UCSD-AML1 (cell line): ENCODE results near the gene SF3B2.
A peak's percentile ranks its signal among the peaks of the same experiment; 100 is the strongest.

Source experiments
- DNase-seq: peaks from one replicate; lab custom pipeline; 2025; ENCODE audit not compliant: unreplicated experiment; lab: John Stamatoyannopoulos, UW

Gene SF3B2

DNA sequence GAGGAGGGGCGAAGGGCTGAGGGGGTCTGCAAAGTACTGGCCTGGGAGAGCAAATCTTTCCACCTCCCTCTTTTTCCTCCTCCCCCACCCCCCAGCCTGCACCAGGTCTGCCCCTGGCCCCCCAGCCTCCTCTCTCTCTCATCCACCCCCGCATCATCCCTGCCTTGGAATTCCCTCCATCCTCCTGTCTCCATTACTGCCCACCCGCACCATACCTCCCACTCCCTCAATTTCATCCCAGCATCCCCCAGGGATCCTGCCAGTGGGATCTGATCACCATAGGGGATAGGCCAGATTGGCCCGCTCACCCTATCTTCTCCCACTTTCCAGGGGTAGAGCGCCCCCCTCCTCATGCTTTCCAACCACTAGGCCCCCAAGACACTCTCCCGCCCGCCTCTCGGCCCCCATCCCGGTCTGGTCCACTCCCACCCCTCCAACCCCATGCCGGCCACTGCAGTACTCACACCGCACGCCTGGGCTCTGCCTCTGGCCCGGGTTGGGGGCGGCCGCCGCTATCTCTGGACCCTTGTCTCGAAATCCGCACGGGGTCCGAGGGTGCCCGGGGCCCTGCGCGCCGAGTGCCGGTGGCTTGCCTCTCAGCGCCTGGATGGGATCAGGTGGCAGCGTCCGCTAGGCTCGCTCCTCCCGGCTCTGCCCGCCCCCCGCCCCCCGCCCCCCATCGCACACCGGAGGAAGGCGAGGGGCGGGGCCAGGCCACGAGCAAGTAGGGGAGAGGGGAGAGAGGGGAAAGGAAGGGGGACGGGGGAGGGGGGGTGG, 3.4 kb upstream of the SF3B2 start, which contains the start of gene GAL3ST3:
Gene GAL3ST3, minus strand, starts transcription at position 615 of the 777 bp plus-strand sequence. CDS start 3,746 bp downstream, outside the sequence.
- no peak for DNase-seq

DNA sequence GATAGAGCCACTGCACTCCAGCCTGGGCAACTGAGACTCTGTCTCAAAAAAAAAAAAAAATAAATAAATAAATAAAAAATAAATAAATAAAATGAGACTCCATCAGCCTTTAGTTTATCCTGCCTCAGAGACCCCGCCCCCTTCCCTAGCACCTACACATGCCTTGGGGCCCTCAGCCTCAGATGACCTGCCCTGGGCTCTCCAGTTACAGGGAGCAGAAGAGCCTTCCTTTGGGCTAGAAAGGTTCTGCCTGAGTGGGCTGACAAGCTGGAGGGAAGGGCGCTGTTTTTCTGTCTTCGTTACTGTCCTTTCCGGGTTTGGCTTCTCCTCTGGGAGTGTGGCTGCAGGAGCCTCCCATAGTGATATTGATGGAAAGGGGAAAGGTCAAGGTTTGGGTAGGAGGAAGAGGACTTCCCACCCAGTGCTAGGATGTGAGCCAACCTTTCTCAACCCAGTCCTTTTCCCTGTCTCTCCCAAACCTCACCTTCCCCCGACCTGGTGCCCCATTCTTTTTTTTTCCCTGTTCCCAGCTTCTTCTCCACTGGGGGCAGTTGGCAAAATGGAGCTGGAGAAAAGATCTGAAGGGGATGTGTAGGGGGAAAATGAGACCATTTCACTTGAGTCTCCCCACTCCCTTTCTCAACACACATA, 1.5 kb upstream of the SF3B2 start:
- DNase-seq, result no peak

DNA sequence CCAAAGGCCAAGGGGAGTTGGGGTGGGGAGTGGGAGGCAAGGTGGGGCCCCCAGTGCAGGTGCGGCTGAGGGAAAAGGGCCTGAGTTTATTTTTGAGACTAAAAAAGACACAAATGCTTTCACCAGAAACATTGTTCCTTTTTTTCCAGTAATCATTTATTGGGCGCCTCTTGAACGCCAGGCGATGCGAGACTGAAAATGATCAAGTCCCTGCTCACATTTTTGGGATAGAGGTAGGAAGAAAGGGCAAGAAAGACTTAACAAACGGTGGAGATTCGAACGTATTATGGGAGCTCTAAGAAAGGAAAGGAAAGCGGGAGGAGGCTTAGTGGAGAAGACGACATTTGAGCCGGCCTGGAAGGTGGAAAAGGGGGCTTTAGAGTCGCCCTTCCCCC, 796 bp upstream of the SF3B2 start:
- DNase-seq, result no peak

DNA sequence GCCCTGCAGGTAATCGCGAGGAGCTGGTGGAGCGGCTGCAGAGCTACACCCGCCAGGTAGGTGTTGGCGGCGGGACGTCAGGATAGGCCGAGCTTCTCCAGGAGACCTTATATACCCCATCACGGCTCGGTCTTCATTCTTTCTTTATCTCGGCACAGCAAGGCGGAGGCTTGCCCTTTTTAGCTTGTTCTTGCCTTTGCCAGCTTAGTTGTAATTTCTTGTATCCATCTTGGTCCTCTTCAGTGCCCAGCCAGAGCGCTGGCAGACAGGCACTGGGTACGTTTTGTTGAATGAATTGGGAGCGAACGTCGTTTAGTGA, 459 bp downstream of the SF3B2 start:
- DNase-seq, result no peak

GRCh38 chr11:66055021-66055420, 2.9 kb downstream of the SF3B2 start:
- no peak for DNase-seq

GRCh38 chr11:66056501-66056900, 4.3 kb downstream of the SF3B2 start:
- DNase-seq, result no peak

DNA sequence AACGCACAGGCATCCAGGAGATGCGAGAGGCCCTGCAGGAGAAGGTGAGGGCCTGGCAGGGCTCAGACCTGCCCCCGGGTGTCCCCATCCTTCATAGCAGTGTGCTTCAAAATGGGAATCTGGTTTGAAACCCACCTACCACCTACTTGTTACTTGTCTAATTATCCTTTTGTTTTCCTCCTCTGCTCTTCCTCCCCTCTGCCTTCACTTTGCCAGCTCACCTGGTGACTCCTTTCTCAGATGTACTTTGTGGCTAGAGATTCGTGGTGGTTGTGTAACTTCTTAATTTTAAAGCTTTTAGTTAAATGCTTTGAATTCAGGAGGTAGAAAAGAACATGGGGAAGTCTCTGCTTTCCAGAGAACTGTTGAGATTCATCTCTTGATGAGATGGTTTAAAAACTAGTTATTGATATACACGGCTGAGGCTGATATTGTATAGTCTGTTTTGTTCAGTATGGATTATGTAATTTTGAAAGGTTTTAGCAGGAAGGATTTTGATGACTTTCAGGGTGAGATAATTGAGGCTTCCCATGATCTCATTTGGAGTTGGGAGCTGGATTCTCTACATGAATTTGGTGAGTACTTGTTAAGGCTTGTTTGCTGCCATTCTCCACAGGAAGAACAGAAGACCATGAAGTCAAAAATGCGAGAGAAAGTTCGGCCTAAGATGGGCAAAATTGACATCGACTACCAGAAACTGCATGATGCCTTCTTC, 8.0 kb downstream of the SF3B2 start:
- DNase-seq, result no peak

- DNase-seq, result no peak
These were observed 9.1 kb downstream of the SF3B2 start for GRCh38 chr11:66061268-66061667.

GRCh38 chr11:66062408-66062807, 10.2 kb downstream of the SF3B2 start:
- DNase-seq, result no peak

GRCh38 chr11:66063900-66064299, 11.7 kb downstream of the SF3B2 start:
- no peak for DNase-seq

- DNase-seq, result no peak
These were observed 12.4 kb downstream of the SF3B2 start for GRCh38 chr11:66064571-66064970.

GRCh38 chr11:66066751-66067150, 14.6 kb downstream of the SF3B2 start:
- DNase-seq, result no peak

GRCh38 chr11:66067640-66068039, 15.5 kb downstream of the SF3B2 start:
- no peak for DNase-seq

DNA sequence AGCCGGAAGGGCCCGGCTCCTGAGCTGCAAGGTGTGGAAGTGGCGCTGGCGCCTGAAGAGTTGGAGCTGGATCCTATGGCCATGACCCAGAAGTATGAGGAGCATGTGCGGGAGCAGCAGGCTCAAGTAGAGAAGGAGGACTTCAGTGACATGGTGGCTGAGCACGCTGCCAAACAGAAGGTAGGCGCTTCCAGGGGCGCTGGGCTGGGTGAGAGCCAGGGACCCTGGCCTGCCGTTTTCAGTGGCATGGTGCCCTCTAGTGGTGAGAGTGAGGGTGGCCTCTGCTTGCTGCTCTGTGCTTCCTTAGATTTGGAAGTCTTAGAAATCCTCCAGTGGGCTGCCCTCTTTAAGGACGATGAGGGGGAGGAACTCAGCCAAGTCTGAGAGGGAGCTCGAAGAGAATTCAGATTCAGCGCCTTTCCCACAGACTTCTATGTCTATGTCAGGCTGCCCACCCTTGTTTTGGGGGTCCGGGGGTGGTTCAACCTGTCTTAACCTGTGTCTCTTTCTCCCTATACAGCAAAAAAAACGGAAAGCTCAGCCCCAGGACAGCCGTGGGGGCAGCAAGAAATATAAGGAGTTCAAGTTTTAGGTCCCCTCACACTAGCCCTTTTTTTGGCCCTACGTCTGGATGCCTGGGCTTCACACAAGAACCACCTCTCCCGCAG, 16.1 kb downstream of the SF3B2 start:
- peak; percentile 68 for DNase-seq

- DNase-seq, result peak; percentile 62
These were observed 17.0 kb downstream of the SF3B2 start for GRCh38 chr11:66068923-66069714.

DNA sequence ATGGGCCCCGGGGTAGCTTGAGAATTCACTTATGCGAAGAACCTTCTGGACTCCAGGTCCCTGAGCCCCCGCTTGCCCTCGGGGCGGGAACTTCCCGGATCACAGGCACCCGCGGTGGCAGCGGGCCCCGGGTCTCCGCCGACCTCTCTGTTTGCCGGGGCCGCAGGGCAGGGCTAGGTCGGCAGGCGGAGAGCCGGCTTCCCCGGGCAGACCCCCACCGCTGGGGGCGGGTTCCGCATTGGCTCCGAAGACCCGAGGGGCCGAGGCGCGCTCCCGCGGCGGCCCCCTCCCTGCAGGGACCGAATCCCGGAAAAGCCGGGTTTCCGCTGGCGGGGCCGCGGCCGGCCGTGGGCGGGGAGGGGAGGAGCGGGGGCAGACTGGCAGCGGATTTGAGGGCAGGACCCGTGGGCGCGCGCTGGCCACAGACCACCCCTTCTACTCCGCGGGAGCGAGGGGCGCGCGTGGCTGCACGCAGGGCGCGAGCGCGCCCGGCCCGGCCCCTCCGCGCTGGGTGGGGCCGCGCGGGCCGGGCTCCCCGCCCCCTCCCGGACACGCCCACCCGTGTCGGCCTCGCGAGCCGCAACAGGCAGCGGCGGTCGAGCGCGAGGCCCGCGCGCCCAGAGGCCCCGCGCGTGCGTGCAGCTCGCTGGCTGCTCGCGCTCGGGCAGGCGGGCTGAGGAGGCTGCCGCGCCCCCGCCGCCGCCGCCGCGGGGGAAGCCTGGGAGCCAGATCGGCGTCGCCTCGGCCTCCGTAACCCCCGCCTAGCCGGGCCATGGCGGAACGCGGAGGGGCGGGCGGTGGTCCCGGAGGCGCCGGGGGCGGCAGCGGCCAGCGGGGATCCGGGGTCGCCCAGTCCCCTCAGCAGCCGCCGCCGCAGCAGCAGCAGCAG, 17.8 kb downstream of the SF3B2 start, which contains the start of gene PACS1:
Gene PACS1, plus strand, starts transcription at position 558 of the 889 bp plus-strand sequence. Its CDS starts 215 bp downstream, at position 773.
- peak; percentile 88 for DNase-seq

- peak; percentile 32 for DNase-seq
These were observed 18.6 kb downstream of the SF3B2 start for GRCh38 chr11:66070604-66071380.

GRCh38 chr11:66071381-66071801, 19.2 kb downstream of the SF3B2 start:
- DNase-seq, result no peak

- DNase-seq, result no peak
These were observed 19.9 kb downstream of the SF3B2 start for GRCh38 chr11:66072081-66072480.
